NCI-H1048 (cell line): ENCODE data around the gene NEU1.
"Not testable (repeated sequence)": the region's sequence is repeated elsewhere in the genome, so short reads cannot be mapped to it uniquely, and the experiment has no call there.

Experiments used
- DNase-seq: peaks from one replicate; lab custom pipeline; 2025; lab: John Stamatoyannopoulos, UW

The NEU1 gene

DNA sequence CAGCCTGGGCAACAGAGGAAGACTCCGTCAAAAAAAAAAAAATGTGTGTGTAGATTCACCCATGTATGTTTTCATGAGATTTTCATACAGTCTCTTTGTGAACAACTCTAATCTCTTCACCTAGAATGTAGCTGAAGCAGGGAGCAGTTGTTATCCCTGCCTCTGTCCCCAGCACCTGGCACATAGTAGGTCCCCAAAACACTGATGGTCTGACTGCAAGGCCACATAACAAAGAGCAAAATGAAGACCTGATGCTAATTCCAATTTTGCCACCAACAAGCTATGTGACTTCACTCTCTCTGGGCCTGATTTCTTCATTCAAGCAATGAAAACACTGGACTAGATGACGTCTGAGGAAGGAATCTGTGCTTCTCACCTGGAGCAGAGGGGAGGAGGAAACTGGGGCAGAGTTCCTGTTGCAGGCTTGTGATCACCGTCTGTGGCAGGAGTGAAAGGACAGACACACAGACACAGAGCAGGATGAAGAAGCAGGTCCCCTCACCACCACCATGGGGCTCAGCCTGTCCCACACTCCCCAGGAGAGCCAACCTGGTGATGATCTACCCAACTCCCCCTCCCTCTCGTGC lies 11.6 kb upstream of the NEU1 start:
- DNase-seq: no peak

DNA sequence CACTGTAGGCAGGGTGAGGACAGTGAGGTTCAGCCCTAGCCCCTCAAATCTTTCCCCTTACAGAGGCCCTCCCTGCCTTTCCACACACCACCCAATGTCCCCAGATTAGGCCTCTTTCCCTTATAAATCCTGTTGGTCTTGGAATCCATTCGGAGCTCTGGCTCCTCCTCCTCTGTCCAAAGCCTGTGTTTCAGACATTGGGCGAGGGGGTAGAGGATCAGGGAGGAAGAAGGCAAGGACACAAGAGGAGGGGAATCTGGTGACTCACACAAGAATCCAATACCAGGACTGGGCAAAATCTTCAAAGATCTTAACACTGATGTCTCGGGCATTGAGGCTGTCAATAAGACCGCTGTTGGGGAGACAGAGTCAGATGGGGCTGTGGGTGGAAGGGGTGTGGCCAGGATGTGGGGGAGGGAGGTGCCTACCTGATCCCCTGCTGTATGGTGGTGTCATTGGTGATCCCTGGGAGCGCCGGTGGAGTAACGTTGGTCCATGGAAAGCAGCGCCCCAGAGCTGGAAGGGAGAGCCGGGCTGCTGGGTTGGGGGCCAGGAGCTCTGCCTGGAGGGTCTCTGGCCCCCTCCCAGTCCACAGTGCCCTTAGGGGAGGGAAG lies 8.5 kb upstream of the NEU1 start:
- DNase-seq: no peak

GRCh38 chr6:31870385-31870921 lies 7.8 kb upstream of the NEU1 start:
- no peak for DNase-seq

GRCh38 chr6:31869343-31869742 lies 6.7 kb upstream of the NEU1 start:
- DNase-seq: no peak

GRCh38 chr6:31868658-31868971 lies 6.0 kb upstream of the NEU1 start:
- not testable (repeated sequence) for DNase-seq

GRCh38 chr6:31865205-31866118 lies 2.8 kb upstream of the NEU1 start:
- no peak for DNase-seq

DNA sequence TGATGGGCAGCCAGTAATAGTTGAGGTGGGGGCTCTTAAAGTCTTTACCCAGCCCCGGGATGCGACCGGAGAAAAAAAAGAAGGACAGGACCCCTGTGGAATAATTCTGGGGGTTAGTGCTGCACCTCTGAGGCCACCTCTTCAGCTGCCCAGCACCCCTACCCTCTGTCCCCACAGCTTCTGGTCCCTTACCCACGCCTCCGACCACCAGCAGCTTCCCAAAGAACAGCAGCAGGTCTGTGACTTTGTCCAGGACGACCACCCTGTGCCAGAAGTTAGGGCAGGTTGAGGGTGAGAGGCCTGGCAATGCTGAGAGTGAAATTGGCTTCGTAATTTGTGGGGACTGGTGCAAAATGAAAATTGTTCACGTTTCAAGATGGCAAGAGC lies 2.2 kb upstream of the NEU1 start:
- DNase-seq: no peak

DNA sequence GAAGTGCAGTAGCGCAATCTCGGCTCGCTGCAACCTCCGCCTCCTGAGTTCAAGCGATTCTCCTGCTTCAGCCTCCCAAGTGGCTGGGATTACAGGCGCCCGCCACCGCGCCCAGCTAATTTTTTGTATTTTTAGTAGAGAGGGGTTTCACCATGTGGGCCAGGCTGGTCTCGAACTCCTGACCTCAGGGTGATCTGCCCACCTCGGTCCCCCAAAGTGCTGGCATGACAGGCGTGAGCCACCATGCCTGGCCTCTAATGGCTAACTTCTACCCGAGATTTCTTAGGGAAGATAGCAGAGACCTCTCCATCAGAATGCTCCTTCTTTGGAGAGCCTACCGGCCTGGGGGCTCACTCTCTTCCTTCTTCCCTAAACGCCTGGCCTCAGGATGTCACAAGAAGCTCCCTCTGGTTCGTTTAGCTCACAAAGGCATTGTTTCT lies 1.5 kb upstream of the NEU1 start:
- not testable (repeated sequence) for DNase-seq

- DNase-seq: no peak
Measured at GRCh38 chr6:31861919-31862343, 690 bp downstream of the NEU1 start.

- DNase-seq: no peak
Measured at GRCh38 chr6:31861150-31861549, 1.5 kb downstream of the NEU1 start.

GRCh38 chr6:31860349-31860748 lies 2.3 kb downstream of the NEU1 start:
- no peak for DNase-seq

GRCh38 chr6:31859923-31860322 lies 2.7 kb downstream of the NEU1 start:
- DNase-seq: no peak

DNA sequence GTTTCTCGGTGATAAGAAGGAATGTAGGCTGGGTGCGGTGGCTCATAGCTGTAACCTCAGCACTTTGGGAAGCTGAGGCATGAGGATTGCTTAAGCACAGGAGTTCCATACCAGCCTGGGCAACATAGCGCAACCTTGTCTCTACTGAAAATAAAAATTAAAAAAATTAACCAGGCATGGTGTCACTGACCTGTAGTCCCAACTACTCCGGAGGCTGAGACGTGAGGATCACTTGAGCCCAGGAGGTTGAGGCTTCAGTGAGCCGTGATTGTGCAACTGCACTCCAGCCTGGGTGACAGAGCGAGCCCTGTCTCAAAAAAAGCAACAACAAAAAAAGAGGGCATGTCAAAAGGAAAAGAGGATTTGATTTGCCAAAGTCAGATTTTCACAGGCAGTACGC lies 3.9 kb downstream of the NEU1 start:
- no peak for DNase-seq

- DNase-seq: not testable (repeated sequence)
Measured at GRCh38 chr6:31857774-31858173, 4.8 kb downstream of the NEU1 start.

DNA sequence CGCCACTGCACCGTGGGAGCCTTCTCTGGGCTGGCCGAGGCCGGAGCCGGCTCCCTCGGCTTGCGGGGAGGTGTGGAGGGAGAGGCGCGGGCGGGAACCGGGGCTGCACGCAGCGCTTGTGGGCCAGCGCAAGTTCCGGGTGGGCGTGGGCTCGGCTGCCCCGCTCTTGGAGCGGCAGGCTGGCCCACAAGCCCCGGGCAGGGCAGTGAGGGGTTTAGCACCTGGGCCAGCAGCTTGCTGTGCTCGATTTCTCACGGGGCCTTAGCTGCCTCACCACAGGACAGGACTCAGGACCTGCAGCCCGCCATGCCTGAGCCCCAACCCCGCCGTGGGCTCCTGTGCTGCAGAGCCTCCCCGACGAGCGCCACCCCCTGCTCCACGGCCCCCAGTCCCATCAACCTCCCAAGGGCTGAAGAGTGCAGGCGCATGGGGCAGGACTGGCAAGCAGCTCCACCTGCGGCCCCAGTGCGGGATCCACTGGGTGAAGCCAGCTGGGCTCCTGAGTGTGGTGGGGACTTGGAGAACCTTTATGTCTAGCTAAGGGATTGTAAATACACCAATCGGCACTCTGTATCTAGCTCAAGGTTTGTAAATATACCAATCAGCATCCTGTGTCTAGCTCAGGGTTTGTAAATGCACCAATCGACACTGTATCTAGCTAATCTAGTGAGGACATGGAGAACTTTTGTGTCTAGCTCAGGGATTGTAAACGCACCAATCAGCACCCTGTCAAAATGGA lies 10.5 kb downstream of the NEU1 start:
- DNase-seq: not testable (repeated sequence)

GRCh38 chr6:31851485-31851832 lies 11.2 kb downstream of the NEU1 start:
- DNase-seq: no peak

- no peak for DNase-seq
Measured at GRCh38 chr6:31850765-31851484, 11.7 kb downstream of the NEU1 start.

- DNase-seq: no peak
Measured at GRCh38 chr6:31847276-31847978, 15.2 kb downstream of the NEU1 start.

GRCh38 chr6:31844507-31844906 lies 18.1 kb downstream of the NEU1 start:
- no peak for DNase-seq

DNA sequence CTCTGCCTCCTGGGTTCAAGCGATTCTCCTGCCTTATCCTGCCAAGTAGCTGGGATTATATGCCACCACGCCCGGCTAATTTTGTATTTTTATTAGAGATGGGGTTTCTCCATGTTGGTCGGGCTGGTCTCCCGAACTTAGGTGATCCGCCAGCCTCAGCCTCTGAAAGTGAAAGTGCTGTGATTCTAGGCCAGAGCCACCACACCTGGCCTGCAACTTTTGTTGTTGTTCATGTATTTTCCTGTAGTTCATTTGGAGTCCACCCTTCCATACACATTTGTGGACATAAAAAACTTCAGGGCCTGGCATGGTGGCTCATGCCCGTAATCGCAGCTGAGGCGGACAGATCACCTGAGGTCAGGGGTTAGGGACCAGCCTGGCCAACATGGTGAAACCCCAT lies 20.6 kb downstream of the NEU1 start:
- no peak for DNase-seq

- not testable (repeated sequence) for DNase-seq
Measured at GRCh38 chr6:31839779-31840126, 22.9 kb downstream of the NEU1 start.
